HG02678 (cell line): ENCODE measurements around the gene HEBP1.

Source experiments
- ATAC-seq: cut with Tn5 transposase; IDR thresholded peaks from one replicate; pipeline ENCODE4 v1.9.1; 2021; ENCODE audit warnings: mild to moderate bottlenecking, moderate library complexity; ENCODE audit not compliant: unreplicated experiment

Gene HEBP1

GRCh38 chr12:12992418-12993130 lies 7.5 kb downstream of the HEBP1 start:
- no peak for ATAC-seq

DNA sequence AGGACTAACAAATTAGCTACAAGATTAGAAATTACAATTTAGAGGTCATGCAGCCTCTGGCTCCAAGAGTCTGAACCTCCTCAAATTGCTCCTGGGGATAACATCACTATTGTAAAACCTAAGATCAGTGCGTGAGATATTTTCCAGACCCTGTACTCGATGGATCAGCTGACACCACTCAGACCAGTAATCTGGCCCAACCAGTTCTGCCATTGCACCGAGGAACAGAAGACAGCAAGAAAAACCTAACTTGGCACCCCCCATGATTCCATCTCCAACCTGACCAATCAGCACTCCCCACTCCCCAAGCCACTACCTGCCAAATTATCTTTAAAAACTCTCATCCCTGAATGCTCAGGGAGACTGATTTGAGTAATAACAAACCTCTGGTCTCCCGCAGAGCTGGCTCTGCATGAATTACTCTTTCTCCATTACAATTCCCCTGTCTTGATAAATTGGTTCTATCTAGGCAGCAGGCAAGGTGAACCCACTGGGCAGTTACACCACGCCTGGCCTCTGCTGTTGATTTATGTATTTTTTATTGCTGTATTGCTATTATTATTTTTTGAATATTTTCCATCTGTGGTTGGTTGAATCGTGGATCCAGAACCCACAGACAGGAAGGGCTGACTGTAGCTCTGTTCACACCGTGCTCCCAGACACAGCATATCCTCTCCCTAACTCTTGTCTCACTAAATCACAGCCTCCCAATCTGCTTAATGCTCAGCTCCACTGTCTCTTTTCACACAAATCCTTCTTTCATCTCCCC lies 9.2 kb downstream of the HEBP1 start:
- no peak for ATAC-seq

DNA sequence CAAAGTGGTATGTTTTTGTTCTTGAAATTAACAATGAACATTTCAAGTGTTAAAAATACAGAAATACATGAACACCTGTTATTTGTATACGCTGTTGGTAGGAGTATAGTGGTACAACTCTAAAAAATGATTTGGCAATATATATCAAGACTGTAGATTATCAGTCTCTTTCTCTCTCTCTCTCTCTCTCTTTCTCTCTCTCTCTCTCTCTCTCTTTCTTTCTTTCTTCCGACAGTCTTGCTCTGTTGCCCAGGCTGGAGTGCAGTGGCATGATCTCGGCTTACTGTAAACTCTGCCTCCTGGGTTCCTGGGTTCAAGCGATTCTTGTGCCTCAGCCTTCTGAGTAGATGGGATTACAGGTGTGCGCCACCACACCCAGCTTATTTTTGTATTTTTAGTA lies 12.6 kb downstream of the HEBP1 start:
- ATAC-seq, result no peak

DNA sequence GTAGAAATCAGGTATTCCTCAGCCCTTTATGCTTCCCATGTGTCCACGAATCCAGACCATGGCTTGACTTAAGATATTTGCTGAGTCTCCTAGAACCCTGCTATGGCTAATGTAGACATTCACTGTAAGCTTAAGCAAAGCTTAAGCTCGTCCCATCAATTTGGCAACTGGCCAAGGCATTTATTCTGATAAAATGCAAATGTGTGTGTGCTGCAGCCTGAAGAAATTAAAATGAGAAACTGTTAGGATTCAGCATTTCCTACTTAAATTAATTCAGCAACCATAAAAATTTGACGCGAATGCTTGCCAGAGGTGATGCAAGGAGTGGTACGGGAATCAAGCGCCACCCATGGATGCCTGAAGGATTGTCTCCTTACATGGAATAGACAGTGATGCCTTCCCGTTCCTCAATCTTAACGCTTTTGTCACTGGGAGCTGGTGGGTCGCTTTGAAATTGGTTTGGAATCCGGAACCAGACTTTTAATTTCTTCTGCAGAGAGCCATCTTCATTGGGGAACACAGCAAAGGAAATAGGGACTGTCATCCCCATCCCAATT lies 13.2 kb downstream of the HEBP1 start:
- no peak for ATAC-seq

DNA sequence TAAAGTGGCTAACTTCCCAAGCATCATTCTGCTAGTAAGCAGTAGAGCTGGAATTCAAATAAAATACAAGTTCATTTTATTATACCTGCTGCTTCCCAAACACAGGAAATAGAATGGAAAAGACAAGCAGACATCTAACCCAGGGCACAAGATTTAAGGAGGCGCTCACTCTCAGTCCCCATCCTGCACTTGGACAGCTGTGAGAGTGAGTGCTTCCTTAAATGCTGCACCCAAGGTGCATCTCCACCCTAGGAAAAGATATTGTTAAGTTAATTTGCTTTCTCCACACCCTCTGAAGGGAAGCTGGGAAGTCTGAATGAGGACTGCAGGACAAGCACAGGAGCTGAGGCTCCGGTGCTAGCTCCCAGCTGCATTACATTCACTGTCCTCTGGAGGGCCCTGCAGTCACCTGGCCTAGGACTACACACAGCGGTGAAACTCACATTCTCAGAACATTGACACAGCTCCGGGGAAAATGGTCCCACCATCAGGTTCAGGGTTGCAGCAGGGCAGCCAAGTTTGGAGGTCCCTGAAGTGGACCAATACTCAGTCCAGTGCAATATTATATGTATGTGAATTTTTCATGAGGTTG lies 14.2 kb downstream of the HEBP1 start:
- no peak for ATAC-seq

DNA sequence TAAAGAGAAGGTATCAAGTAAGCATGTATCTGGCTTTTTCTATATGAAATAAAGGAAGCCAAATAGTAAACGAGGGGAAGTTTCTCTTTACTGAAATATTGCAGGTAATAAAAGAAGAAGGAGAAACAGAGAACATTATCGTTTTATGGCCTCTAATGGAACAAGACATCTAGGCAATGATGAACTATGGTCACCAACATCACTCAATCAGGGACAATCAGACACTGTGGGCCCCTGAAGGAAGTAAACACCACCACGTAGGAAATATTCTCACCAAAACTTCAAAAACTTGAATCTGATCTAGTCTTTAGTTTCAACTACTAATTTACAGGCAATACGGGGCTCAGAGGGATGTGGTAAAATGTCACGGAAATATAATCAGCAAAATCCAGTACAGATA lies 15.9 kb downstream of the HEBP1 start:
- ATAC-seq, result no peak

DNA sequence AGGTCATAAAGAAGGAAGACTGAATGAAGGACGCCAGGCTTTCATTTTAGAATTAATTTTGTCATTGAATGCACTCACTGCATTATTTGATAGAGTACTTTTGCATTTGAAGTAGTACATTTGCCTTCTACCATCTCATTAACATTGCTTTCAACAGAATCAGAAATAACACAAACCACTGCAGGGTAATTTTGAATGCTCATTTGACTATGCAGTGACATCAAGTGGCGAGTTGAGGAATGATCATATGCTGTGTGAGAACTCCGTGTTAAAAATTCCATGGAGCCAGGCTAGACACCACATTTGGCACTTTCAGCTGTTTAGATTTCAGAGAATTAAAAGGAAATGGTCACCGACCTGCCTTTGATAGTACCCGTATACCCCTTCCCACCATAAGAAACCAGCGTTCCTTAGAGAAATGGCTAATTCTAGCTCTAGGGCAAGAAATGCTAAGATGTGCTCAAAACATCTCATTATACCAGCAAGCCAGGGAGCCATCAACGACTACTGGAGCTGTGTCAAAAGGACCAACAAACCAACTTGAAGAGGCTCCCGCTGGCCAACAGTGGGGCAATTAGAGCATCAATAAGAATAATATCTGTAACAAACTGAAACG lies 16.5 kb downstream of the HEBP1 start:
- no peak for ATAC-seq

GRCh38 chr12:12982331-12982730 lies 17.7 kb downstream of the HEBP1 start:
- ATAC-seq, result no peak

DNA sequence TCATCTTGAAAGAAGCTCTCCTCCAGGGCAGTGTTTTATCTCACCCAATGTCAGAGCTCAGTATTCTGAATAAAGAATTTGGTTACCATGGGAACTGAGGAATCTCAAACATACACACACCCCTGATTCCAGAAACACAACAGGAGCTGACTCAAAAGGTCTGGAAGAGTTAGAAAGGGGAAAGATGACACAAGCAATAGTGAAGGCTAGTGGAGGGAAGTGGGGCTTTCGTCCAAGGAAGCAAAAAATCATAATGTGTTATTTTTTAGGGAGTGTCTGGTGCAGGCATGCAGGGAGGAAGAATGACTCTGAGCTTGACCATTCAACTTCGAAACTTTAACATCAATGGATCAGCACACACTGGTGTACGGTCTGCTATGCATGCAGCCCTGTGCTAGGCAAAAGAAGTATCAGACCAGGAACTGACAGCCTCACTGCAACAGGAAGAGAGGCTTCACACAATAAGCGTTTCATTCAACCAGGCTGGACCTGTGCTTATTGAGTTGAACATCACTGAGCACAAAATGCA lies 20.3 kb downstream of the HEBP1 start:
- no peak for ATAC-seq

GRCh38 chr12:12979126-12979525 lies 20.9 kb downstream of the HEBP1 start:
- ATAC-seq, result no peak

- ATAC-seq, result no peak
Measured at GRCh38 chr12:12977231-12977630, 22.8 kb downstream of the HEBP1 start.

GRCh38 chr12:12976366-12976765 lies 23.7 kb downstream of the HEBP1 start:
- ATAC-seq, result no peak

- no peak for ATAC-seq
Measured at GRCh38 chr12:12975322-12976077, 24.6 kb downstream of the HEBP1 start.

DNA sequence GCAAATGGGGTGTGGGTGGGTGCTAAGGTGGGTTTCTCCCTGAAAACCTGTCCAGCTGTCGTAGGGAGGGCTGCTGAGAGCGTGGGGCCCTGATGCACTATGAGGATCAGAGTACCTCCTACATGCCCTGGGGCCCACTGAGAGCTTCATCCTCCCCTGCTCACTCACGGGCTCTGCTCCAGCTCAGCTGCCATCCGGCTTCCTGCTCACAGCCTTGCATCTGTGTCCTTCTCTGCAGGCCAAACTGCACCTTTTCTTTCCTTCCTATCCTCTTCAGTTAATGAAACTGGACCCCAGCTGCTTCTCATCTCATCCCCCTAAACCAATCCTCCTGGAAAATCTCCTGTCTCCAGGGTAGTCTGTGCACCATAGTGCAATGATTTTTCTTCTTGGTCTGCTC lies 25.9 kb downstream of the HEBP1 start:
- ATAC-seq, result no peak

GRCh38 chr12:12973019-12973418 lies 27.0 kb downstream of the HEBP1 start:
- ATAC-seq, result no peak

DNA sequence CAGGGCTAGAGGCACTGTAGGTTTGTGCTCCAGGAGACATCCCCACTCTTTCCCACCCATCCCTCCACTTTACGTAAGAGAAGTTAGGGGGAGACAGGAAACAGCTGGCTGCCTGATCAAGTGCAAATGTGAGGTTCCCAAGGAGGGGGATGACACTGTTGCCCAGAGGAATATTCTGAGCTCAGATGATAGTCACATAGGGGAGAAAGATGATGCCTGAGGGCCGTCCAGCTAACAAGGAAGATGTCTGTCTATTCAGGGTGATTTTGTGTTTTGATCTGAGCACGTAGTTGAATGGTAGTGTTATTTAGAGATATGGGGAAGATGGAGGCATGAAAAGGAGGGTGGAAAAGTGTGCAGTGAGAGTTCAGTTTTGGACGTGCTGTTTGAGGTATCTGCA lies 34.2 kb downstream of the HEBP1 start:
- no peak for ATAC-seq

- ATAC-seq, result no peak
Measured at GRCh38 chr12:12964255-12964654, 35.8 kb downstream of the HEBP1 start.

DNA sequence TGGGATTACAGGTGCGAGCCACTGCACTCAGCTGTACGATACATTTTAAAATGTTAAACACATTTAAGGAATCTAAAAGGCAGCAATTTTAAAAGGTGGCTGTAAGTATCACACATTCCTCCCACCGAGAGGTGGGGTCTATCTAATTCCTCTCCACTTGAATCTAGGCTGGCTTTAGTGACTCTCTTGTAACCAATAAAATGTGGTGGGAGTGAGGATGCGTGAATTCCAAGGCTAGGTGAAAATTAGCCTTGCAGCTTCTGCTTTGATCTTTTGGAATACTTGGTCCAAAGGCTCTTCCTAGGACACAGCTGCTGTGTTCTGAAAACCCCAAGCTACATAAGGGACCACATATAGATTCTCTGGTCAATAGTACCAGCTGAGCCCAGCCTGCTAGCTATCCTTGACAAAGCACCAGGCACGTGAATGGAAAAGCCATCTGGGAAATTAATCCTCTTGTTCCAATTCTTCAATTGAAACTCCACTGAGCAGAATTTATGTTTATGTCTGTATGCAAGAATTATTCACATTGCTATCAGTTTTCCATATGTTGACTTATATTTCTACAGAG lies 39.3 kb downstream of the HEBP1 start:
- ATAC-seq, result no peak

DNA sequence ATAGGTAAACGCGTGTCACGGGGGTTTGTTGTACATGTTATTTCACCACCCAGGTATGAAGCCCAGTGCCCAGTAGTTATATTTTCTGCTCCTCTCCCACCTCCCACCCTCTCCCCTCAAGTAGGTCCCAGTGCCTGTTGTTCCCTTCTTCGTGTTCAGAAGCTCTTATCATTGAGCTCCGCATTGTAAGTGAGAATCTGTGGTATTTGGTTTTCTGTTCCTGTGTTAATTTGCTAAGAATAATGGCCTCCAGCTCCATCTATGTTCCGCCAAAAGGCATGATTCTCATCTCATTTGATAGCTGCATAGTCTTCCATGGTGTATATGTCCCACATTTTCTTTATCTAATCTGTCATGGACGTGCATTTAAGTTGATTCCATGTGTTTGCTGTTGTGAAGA lies 41.2 kb downstream of the HEBP1 start:
- ATAC-seq, result no peak
